K562 (cell line): ENCODE results near the gene ZNF302. TPM values are rescaled to one million over a fixed set of nuclear protein-coding genes. Genes with fewer than 3 reads are reported as not detected.

Source experiments
- ATAC-seq: fragments of 200-7000 bp; cut with Tn5 transposase; 3 replicates; pipeline ENCODE4 v1.9.1; 2020; ENCODE audit warnings: moderate library complexity
- BruUV-seq: library from RNA; stranded (reverse); fragments of 400-500 nt; replicated peaks from 2 replicates; lab custom pipeline; 2021; lab: Mats Ljungman, UMichigan
- CTCF ChIA-PET: fragments of 300-600 bp; formaldehyde crosslinking; extraction: SDS; loops from one replicate; lab custom pipeline; 2021; ENCODE audit warnings: low intra/inter-chr PET ratio; lab: Yijun Ruan, JAX
- POLR2A ChIA-PET: fragments of 300-600, 350-650 bp; sonication (Branson Sonifier 250); formaldehyde crosslinking; extraction: SDS; loops from one replicate; lab custom pipeline; 2021; ENCODE audit warnings: antibody characterized with exemption, inconsistent platforms; lab: Yijun Ruan, JAX
- DNase-seq, 4 experiments: peaks; one replicate each; pipeline versions ENCODE4 v3.0.0 to v3.0.0-alpha.2; 2011 to 2018; ENCODE audit warnings: low spot score in 3 of 4, mixed read lengths in 3 of 4; ENCODE audit errors: extremely low read depth in 1 of 4
- FAIRE-seq: peaks from 2 replicates; lab custom pipeline; 2011; peaks lifted over from hg19 to GRCh38; lab: Jason Lieb, UNC
- H2AFZ ChIP-seq: 2 replicates; pipeline ENCODE4 v1.6.0; 2011; ENCODE audit warnings: low read depth, low read length, control low read depth, inconsistent platforms
- H3K27ac ChIP-seq: fragments of 200-600 bp; 3 replicates; pipeline ENCODE4 v1.8.0; 2011; ENCODE audit warnings: low read depth, mild to moderate bottlenecking, control low read depth, inconsistent platforms, low read length, moderate library complexity, mixed read lengths; ENCODE audit errors: extremely low read depth
- H3K27me3 ChIP-seq, 2 experiments: fragments of 300-600 bp in 1 of 2; 2 replicates in 1 of 2; 3 replicates in 1 of 2; pipeline versions ENCODE4 v1.6.0 to v1.8.0; 2011; ENCODE audit warnings: inconsistent platforms in 2 of 2, low read length in 2 of 2, mild to moderate bottlenecking in 1 of 2, mixed read lengths in 1 of 2, moderate library complexity in 1 of 2; ENCODE audit not compliant: control insufficient read depth in 2 of 2, insufficient read depth in 2 of 2
- H3K36me3 ChIP-seq: fragments of 300-600 bp; 3 replicates; pipeline ENCODE4 v1.8.0; 2011; ENCODE audit warnings: mild to moderate bottlenecking, low read length, inconsistent platforms; ENCODE audit not compliant: control insufficient read depth, insufficient read depth
- H3K4me1 ChIP-seq, 2 experiments: fragments of 200-600 bp in 1 of 2; replicated peaks in 1 of 2; 2 replicates in 1 of 2; 3 replicates in 1 of 2; pipeline versions ENCODE4 v1.5.1 to v1.8.0; 2011; ENCODE audit warnings: inconsistent platforms in 2 of 2, low read length in 2 of 2, mild to moderate bottlenecking in 1 of 2, mixed read lengths in 1 of 2, moderate library complexity in 1 of 2; ENCODE audit not compliant: control insufficient read depth in 2 of 2, insufficient read depth in 2 of 2
- H3K4me2 ChIP-seq: 2 replicates; pipeline ENCODE4 v1.6.1; 2011; ENCODE audit warnings: low read length, control low read depth, inconsistent platforms, mixed read lengths; ENCODE audit not compliant: insufficient read depth
- H3K4me3 ChIP-seq: fragments of 200-600 bp; sonication (generic), shearing (Covaris generic); 2 replicates; pipeline ENCODE4 v1.5.1; 2016; ENCODE audit warnings: control low read depth, inconsistent platforms
- H3K79me2 ChIP-seq: fragments of 200-600 bp; 3 replicates; pipeline ENCODE4 v1.8.0; 2011; ENCODE audit warnings: low read length, inconsistent platforms; ENCODE audit not compliant: control insufficient read depth, insufficient read depth
- H3K9ac ChIP-seq, 2 experiments: 2 replicates each; pipeline versions ENCODE4 v1.6.0 to v1.6.1; 2011; ENCODE audit warnings: low read depth in 2 of 2, low read length in 2 of 2, control low read depth in 1 of 2, inconsistent platforms in 1 of 2, mild to moderate bottlenecking in 1 of 2, mixed read lengths in 1 of 2; ENCODE audit not compliant: insufficient read depth in 1 of 2
- H3K9me1 ChIP-seq: one replicate; pipeline ENCODE4 v1.6.0; 2011; ENCODE audit warnings: inconsistent platforms, mild to moderate bottlenecking, low read length, moderate library complexity; ENCODE audit not compliant: control insufficient read depth, insufficient read depth
- H3K9me3 ChIP-seq: replicated peaks from 2 replicates; pipeline ENCODE4 v1.5.1; 2011; ENCODE audit warnings: low read depth, low read length, inconsistent platforms; ENCODE audit not compliant: control insufficient read depth, insufficient read depth
- H4K20me1 ChIP-seq: replicated peaks from 2 replicates; pipeline ENCODE4 v1.6.1; 2011; ENCODE audit warnings: low read length, inconsistent platforms, mixed read lengths; ENCODE audit not compliant: control insufficient read depth, insufficient read depth
- BACH1 ChIP-seq: fragments of 200-800 bp; sonication (Bioruptor generic); IDR thresholded peaks from 2 replicates; pipeline ENCODE4 v1.6.1; 2016; ENCODE audit warnings: missing genetic modification characterization, missing compliant biosample characterization
- CBX8 ChIP-seq: fragments of 200-600 bp; sonication (generic); IDR thresholded peaks from 2 replicates; pipeline ENCODE4 v1.6.1; 2012; ENCODE audit warnings: borderline replicate concordance, mixed run types, low read depth, mild to moderate bottlenecking, moderate library complexity, mixed read lengths, low read length, control low read depth, inconsistent platforms; ENCODE audit not compliant: poor library complexity, severe bottlenecking; ENCODE audit errors: extremely low read depth
- EWSR1 ChIP-seq: fragments of 450-650 bp; IDR thresholded peaks from 2 replicates; pipeline ENCODE4 v1.6.1; 2018; ENCODE audit warnings: borderline replicate concordance, mild to moderate bottlenecking, low read depth, moderate library complexity; ENCODE audit not compliant: partially characterized antibody
- MEF2D ChIP-seq: conservative IDR thresholded peaks from 2 replicates; pipeline ENCODE4 v1.6.1; 2016; ENCODE audit warnings: low read depth, missing genetic modification characterization, missing compliant biosample characterization
- NCOA4 ChIP-seq: fragments of 450-650 bp; IDR thresholded peaks from 2 replicates; pipeline ENCODE4 v1.6.1; 2018; ENCODE audit warnings: mild to moderate bottlenecking; ENCODE audit not compliant: partially characterized antibody
- PHF20 ChIP-seq: fragments of 450-650 bp; IDR thresholded peaks from 2 replicates; pipeline ENCODE4 v1.6.1; 2018; ENCODE audit not compliant: partially characterized antibody
- PRMT5 ChIP-seq: sonication (generic); formaldehyde crosslinking; IDR thresholded peaks from 2 replicates; pipeline ENCODE4 v1.5.0; 2020; ENCODE audit warnings: missing genetic modification reagents
- SAFB2 ChIP-seq: fragments of 200-400 bp; formaldehyde crosslinking; IDR thresholded peaks from 2 replicates; pipeline ENCODE4 v1.6.1; 2018; ENCODE audit warnings: borderline replicate concordance, low read length, low read depth, moderate library complexity; ENCODE audit not compliant: severe bottlenecking
- ZNF165 ChIP-seq: fragments of 250-450 bp; sonication (Bioruptor Pico); IDR thresholded peaks from 2 replicates; pipeline ENCODE4 v1.4.0; 2020; ENCODE audit warnings: borderline replicate concordance
- ZNF830 ChIP-seq: fragments of 250-450 bp; sonication (Bioruptor Pico); IDR thresholded peaks from 2 replicates; pipeline ENCODE4 v1.5.0; 2021; ENCODE audit warnings: mild to moderate bottlenecking
- WGBS: fragments of 100-300 bp; shearing (Covaris generic); methylation state at CpG from one replicate; pipeline ENCODE4 v1.1.6; 2016; ENCODE audit warnings: low coverage, mixed read lengths; ENCODE audit not compliant: insufficient coverage; ENCODE audit errors: missing lambda C conversion rate; 5-methylcytosine and 5-hydroxymethylcytosine counted together
- in situ Hi-C: fragments of 300-500 bp; cut with MboI; formaldehyde crosslinking; loops from 4 replicates; pipeline ENCODE4 v1.15.0; 2018; ENCODE audit warnings: inconsistent platforms, mixed read lengths
- intact Hi-C: fragments of 100-400 bp; cut with micrococcal nuclease; formaldehyde crosslinking; loops from 2 replicates; pipeline ENCODE4 v1.14.2; 2022
- polyA plus RNA-seq, 8 experiments: library from polyadenylated mRNA; depleted of rRNA in 4 of 8; stranded (reverse) in 5 of 8; unstranded in 3 of 8; fragments of >200 nt; fragmentation: Nextera tagmentation in 2 of 8; fragmentation: Illumina TruSeq in 1 of 8; extraction: Ambion mirVana in 2 of 8; extraction: Trizol in 1 of 8; gene quantifications; 2 replicates each; pipeline versions ENCODE4 v1.2.1 to v1.2.3, GENCODE V29; 2011 to 2014; ENCODE audit warnings: inconsistent platforms in 1 of 8, missing spikeins in 1 of 8
- total RNA-seq, 7 experiments: library from RNA; depleted of rRNA in 6 of 7; stranded (reverse); fragments of >200 nt in 6 of 7; fragmentation: Illumina TruSeq in 2 of 7; extraction: Trizol in 2 of 7; gene quantifications; 2 replicates each; pipeline versions ENCODE4 v1.2.1 to v1.2.3, GENCODE V29; 2011 to 2021; ENCODE audit warnings: low replicate concordance in 1 of 7
- TF ChIP-seq, protein P1 (sequence below): fragments of 450-650 bp; formaldehyde crosslinking; IDR thresholded peaks from 2 replicates; pipeline ENCODE4 v1.4.0; 2020; ENCODE audit warnings: mild to moderate bottlenecking, moderate library complexity

ZNF302 gene
- total and polyA plus RNA-seq, 9 of the 15 experiments (the other 6 are each of a cell fraction or from before 2014, with no cell fraction given) = 0.08 to 1.0 (median 0.27) TPM; not detected in 1

DNA sequence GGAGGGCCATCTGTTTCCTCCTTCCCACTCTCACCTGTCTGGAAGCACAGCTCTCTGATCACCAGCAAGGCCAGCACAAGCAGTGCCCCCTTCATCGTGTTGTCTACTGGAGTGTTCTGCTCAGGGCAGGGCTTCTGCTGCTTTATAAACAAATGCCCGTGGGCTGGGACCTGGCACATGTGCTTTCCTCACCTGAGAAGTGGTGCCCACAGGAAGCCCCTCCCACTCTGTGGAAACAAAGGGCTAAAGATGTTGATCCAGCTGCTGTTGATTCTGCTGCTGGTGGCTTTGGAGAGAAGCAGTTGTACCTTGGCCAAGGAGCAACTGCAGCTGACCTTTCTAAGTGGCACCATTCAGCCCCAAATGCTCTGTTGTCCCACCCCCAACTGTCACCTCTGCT lies 30.2 kb downstream of the ZNF302 start:
- H3K9me3 ChIP-seq = no peaks in the 10 kb centered on the region; the same call in 1 of the 2 replicates
- CTCF ChIA-PET = interaction anchor here (0.9 kb wide), 1 partner anchor 70 kb away, joined by 3 read pairs; no protein-coding TSS in a partner anchor
- TF ChIP-seq, protein P1, sequence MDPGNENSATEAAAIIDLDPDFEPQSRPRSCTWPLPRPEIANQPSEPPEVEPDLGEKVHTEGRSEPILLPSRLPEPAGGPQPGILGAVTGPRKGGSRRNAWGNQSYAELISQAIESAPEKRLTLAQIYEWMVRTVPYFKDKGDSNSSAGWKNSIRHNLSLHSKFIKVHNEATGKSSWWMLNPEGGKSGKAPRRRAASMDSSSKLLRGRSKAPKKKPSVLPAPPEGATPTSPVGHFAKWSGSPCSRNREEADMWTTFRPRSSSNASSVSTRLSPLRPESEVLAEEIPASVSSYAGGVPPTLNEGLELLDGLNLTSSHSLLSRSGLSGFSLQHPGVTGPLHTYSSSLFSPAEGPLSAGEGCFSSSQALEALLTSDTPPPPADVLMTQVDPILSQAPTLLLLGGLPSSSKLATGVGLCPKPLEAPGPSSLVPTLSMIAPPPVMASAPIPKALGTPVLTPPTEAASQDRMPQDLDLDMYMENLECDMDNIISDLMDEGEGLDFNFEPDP (CRISPR knock-in tag) = no peak
- TF ChIP-seq PRMT5 (CRISPR knock-in tag) (no peak), EWSR1 (no peak), SAFB2 (no peak), CBX8 (no peak), NCOA4 (no peak), BACH1 (no peak), PHF20 (no peak), ZNF830 (CRISPR knock-in tag) (no peak), MEF2D (no peak), ZNF165 (no peak)
- TF ChIP-seq, all 486 proteins: peak for 0
- no peaks in the 10 kb centered on the region for H3K79me2 ChIP-seq
- no TSS peak for BruUV-seq
- POLR2A ChIA-PET = interaction anchor here (0.9 kb wide), 1 partner anchor 9 kb away, joined by 3 read pairs; no protein-coding TSS in a partner anchor
- 0 out of 5 replicates have a peak, but pooled peaks cover 0 to 4% of the 10 kb centered on the region in 2 experiments for H3K27me3 ChIP-seq
- H4K20me1 ChIP-seq = no peaks in the 10 kb centered on the region
- FAIRE-seq (no peak), DNase-seq (no peak), ATAC-seq (no peak)
- H3K9ac ChIP-seq = no peak overlapping the region
- in situ Hi-C loops = loop anchor here (5.0 to 25.0 kb wide), 2 partner anchors 925 to 1270 kb away; no protein-coding TSS in a partner anchor
- no peak overlapping the region for H2AFZ ChIP-seq
- no peaks in the 10 kb centered on the region for H3K36me3 ChIP-seq
- H3K4me2 ChIP-seq = no peak overlapping the region
- H3K9me1 ChIP-seq = no peaks in the 10 kb centered on the region
- no peak overlapping the region for H3K4me3 ChIP-seq
- intact Hi-C loops = no loop called here
- WGBS = 0% methylated on average over 2 of the region's 2 CpGs
- no peak overlapping the region for H3K27ac ChIP-seq
- no peaks in the 10 kb centered on the region; a peak in 1 of 5 replicates for H3K4me1 ChIP-seq
